C4-2B (cell line): ENCODE measurements around the gene FHAD1.

ENCODE experiments used
- H3K27ac ChIP-seq: fragments of 450-650 bp; 2 replicates; pipeline ENCODE4 v1.5.1; 2017
- ZFX ChIP-seq: fragments of 450-650 bp; IDR thresholded peaks from 2 replicates; pipeline ENCODE4 v1.6.1; 2017
- TF ChIP-seq, protein P1 (sequence below): fragments of 450-650 bp; conservative IDR thresholded peaks from 2 replicates; pipeline ENCODE4 v1.5.1; 2017; ENCODE audit warnings: mild to moderate bottlenecking

The FHAD1 gene

GRCh38 chr1:15260418-15261154, 13.6 kb downstream of the FHAD1 start:
- TF ChIP-seq, protein P1, sequence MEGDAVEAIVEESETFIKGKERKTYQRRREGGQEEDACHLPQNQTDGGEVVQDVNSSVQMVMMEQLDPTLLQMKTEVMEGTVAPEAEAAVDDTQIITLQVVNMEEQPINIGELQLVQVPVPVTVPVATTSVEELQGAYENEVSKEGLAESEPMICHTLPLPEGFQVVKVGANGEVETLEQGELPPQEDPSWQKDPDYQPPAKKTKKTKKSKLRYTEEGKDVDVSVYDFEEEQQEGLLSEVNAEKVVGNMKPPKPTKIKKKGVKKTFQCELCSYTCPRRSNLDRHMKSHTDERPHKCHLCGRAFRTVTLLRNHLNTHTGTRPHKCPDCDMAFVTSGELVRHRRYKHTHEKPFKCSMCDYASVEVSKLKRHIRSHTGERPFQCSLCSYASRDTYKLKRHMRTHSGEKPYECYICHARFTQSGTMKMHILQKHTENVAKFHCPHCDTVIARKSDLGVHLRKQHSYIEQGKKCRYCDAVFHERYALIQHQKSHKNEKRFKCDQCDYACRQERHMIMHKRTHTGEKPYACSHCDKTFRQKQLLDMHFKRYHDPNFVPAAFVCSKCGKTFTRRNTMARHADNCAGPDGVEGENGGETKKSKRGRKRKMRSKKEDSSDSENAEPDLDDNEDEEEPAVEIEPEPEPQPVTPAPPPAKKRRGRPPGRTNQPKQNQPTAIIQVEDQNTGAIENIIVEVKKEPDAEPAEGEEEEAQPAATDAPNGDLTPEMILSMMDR = no peak
- no peak for TF ChIP-seq ZFX
- no peak overlapping the region for H3K27ac ChIP-seq

- TF ChIP-seq, protein P1 = no peak
- TF ChIP-seq ZFX = no peak
- no peak overlapping the region for H3K27ac ChIP-seq
Observed at GRCh38 chr1:15261155-15262002, 14.4 kb downstream of the FHAD1 start.

DNA sequence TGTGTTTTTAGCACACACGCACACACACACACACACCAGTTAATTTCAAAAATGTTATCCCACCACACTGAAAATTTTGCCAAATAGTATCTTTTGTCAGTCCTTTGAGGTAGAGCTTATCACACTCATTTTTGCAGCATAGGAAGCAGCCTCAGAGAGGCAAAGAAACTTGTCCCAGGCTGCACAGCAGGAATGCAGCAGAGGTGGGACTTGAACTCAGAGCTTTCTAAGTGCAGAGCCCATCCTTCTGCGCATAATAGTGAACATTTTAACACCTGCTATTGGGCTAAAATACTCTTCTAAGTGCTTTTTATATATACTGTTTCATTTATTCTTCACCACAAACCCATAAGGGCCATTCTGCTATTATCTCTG, 15.0 kb downstream of the FHAD1 start:
- no peak for TF ChIP-seq ZFX
- TF ChIP-seq, protein P1 = no peak
- H3K27ac ChIP-seq = no peak overlapping the region

DNA sequence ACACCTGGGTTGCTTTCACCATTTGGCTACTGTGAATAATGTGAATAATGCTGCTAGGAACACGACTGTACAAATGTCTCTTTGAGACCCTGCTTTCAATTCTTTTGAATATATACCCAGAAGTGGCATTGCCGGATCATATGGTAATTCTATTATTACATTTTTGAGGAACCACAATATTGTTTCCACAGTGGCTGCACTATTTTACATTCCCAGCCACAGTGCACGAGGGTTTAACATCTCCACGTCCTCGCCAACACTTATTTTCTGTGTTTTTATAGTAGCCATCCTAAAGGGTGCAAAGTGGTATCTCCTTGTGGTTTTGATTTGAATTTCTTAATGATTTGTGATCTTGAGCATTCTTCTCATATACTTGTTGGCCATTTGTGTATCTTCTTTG, 15.7 kb downstream of the FHAD1 start:
- no peak overlapping the region for H3K27ac ChIP-seq
- no peak for TF ChIP-seq ZFX
- TF ChIP-seq, protein P1 = no peak

GRCh38 chr1:15264769-15265168, 17.7 kb downstream of the FHAD1 start:
- no peak for TF ChIP-seq ZFX
- TF ChIP-seq, protein P1 = no peak
- H3K27ac ChIP-seq = no peak overlapping the region

- H3K27ac ChIP-seq = no peak overlapping the region
Observed at GRCh38 chr1:15271196-15271595, 24.2 kb downstream of the FHAD1 start.

More at GRCh38 chr1:15271196-15271595, 24.2 kb downstream of the FHAD1 start:
- TF ChIP-seq ZFX = no peak
- TF ChIP-seq, protein P1 = no peak
